NCI-H526 treated with DMSO at 0.1 percent for 48 hours (cell line): ENCODE data around the gene PMS2.
"Not testable (repeated sequence)": the region's sequence is repeated elsewhere in the genome, so short reads cannot be mapped to it uniquely, and the experiment has no call there.

Source experiments
- DNase-seq: peaks from one replicate; lab custom pipeline; 2025; lab: John Stamatoyannopoulos, UW

Gene PMS2

GRCh38 chr7:6008668-6009611, at the start of gene PMS2, which contains the start of gene AIMP2:
Gene PMS2 (minus strand): TSS chr7:6009049. CDS start chr7:6009019, 30 bp downstream.
Gene AIMP2 (plus strand): TSS chr7:6009272. CDS start chr7:6009364, 92 bp downstream.
- peak; percentile 97 for DNase-seq

GRCh38 chr7:6057316-6058129, 48.7 kb upstream of the PMS2 start:
- DNase-seq: no peak

- no peak for DNase-seq
These were observed 47.8 kb upstream of the PMS2 start for GRCh38 chr7:6056616-6057015.

GRCh38 chr7:6051185-6051584, 42.3 kb upstream of the PMS2 start:
- DNase-seq: not testable (repeated sequence)

GRCh38 chr7:6049780-6050179, 40.9 kb upstream of the PMS2 start:
- DNase-seq: no peak

GRCh38 chr7:6035686-6036085, 26.8 kb upstream of the PMS2 start:
- no peak for DNase-seq

- no peak for DNase-seq
These were observed 26.3 kb upstream of the PMS2 start for GRCh38 chr7:6035165-6035564.

- DNase-seq: no peak
These were observed 23.8 kb upstream of the PMS2 start for GRCh38 chr7:6032641-6033040.

GRCh38 chr7:6032167-6032566, 23.3 kb upstream of the PMS2 start:
- no peak for DNase-seq

- DNase-seq: no peak
These were observed 22.7 kb upstream of the PMS2 start for GRCh38 chr7:6031567-6031966.

- DNase-seq: no peak
These were observed 22.1 kb upstream of the PMS2 start, which contains the start of gene ANKRD61 for GRCh38 chr7:6030988-6031387. Gene ANKRD61 (plus strand): TSS chr7:6031376. CDS start chr7:6031376, 0 bp downstream.

GRCh38 chr7:6028563-6028962, 19.7 kb upstream of the PMS2 start:
- no peak for DNase-seq

GRCh38 chr7:6027806-6028365, 19.0 kb upstream of the PMS2 start:
- no peak for DNase-seq

GRCh38 chr7:6026820-6027311, 18.0 kb upstream of the PMS2 start:
- DNase-seq: no peak

GRCh38 chr7:6026011-6026819, 17.4 kb upstream of the PMS2 start:
- no peak for DNase-seq

GRCh38 chr7:6023974-6024435, 15.2 kb upstream of the PMS2 start:
- DNase-seq: no peak

- DNase-seq: no peak
These were observed 13.9 kb upstream of the PMS2 start for GRCh38 chr7:6022707-6023106.

- DNase-seq: no peak
These were observed 11.8 kb upstream of the PMS2 start for GRCh38 chr7:6020371-6021286.

- DNase-seq: no peak
These were observed 7.8 kb upstream of the PMS2 start for GRCh38 chr7:6016653-6016966.

GRCh38 chr7:6015917-6016652, 7.2 kb upstream of the PMS2 start:
- no peak for DNase-seq
